SK-N-MC (cell line): ENCODE data around the gene GMDS.

Source experiments
- EZH2 ChIP-seq: fragments of 200-600 bp; sonication (generic); IDR thresholded peaks from one replicate; pipeline ENCODE4 v1.6.1; 2017; ENCODE audit warnings: antibody characterized with exemption
- POLR2AphosphoS5 ChIP-seq: IDR thresholded peaks from 2 replicates; pipeline ENCODE4 v1.6.1; 2012; ENCODE audit warnings: mild to moderate bottlenecking, low read depth, low read length, borderline replicate concordance

- no peak for TF ChIP-seq EZH2
- TF ChIP-seq POLR2AphosphoS5, result no peak
Measured at GRCh38 chr6:1627827-1628560, 617.4 kb downstream of the GMDS start.
